HFFc6 (cell line): ENCODE data around the gene DDO. TPM values are rescaled to one million over a fixed set of nuclear protein-coding genes. Genes with fewer than 3 reads are reported as not detected.

ENCODE experiments used
- DNase-seq: peaks from one replicate; pipeline ENCODE4 v3.0.0-alpha.2; 2018
- H3K27ac Mint-ChIP-seq: 2 replicates; pipeline ENCODE4 v1.8.0; 2020; ENCODE audit warnings: mild to moderate bottlenecking, mixed read lengths
- H3K27me3 Mint-ChIP-seq: 2 replicates; pipeline ENCODE4 v1.8.0; 2021; ENCODE audit warnings: mild to moderate bottlenecking, moderate library complexity, mixed read lengths; ENCODE audit not compliant: insufficient read depth
- H3K36me3 Mint-ChIP-seq: 2 replicates; pipeline ENCODE4 v1.8.0; 2021; ENCODE audit warnings: low read depth, mixed read lengths
- H3K4me1 Mint-ChIP-seq: 2 replicates; pipeline ENCODE4 v1.8.0; 2020; ENCODE audit warnings: low read depth, mixed read lengths
- H3K4me3 Mint-ChIP-seq: 2 replicates; pipeline ENCODE4 v1.8.0; 2020; ENCODE audit warnings: mild to moderate bottlenecking, moderate library complexity, mixed read lengths
- H3K9me3 Mint-ChIP-seq: 2 replicates; pipeline ENCODE4 v1.8.0; 2020; ENCODE audit warnings: mild to moderate bottlenecking, mixed read lengths
- CTCF ChIP-seq: fragments of 200-600 bp; sonication (generic); IDR thresholded peaks from 2 replicates; pipeline ENCODE4 v1.5.0; 2021; ENCODE audit warnings: antibody characterized with exemption, mild to moderate bottlenecking
- total RNA-seq, 6 experiments: library from RNA; stranded (reverse); fragmentation: NEBNext Ultra II Directional; extraction: Animal tissue kit (Norgen Biotek cat#: 25700); gene quantifications; 2 replicates in 1 of 6; 3 replicates in 5 of 6; pipeline ENCODE4 v1.2.3, GENCODE V29; 2021

Gene DDO
- total RNA-seq, 6 experiments from 2014 or later: 0.50 to 1.2 (median 0.98) TPM

DNA sequence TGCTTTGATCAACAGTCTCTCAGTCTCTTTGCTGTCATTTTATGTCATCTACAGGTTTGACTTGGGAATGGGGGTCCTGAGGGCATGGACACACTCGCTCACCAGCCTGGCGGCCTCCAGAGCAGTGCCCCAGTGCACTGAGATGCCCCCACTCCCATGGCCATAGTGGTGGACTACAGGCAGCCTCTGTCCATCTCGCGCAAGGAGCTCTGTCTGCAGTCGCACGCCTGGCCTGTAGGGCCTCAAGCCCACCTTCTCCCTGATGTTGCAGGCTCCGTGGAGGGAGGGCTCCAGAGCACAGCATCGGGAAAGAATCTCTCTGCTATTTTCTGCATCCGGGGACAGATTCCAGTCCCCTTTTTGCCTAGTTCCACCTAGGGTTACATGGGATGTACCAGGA lies 22.6 kb downstream of the DDO start:
- Mint-ChIP-seq H3K27me3 (peaks cover 6% of the 10 kb centered on the region), H3K27ac (no peak overlapping the region), H3K4me3 (no peak overlapping the region), H3K9me3 (no peaks in the 10 kb centered on the region), H3K36me3 (no peaks in the 10 kb centered on the region), H3K4me1 (peaks cover 6% of the 10 kb centered on the region; the same call in 1 of the 2 replicates)
- TF ChIP-seq CTCF: no peak
- DNase-seq: no peak

- no peak for DNase-seq
- Mint-ChIP-seq H3K27ac (no peak overlapping the region), H3K9me3 (no peaks in the 10 kb centered on the region), H3K36me3 (no peaks in the 10 kb centered on the region), H3K4me1 (peaks cover 6% of the 10 kb centered on the region; the same call in 1 of the 2 replicates), H3K4me3 (no peak overlapping the region), H3K27me3 (peaks cover 7% of the 10 kb centered on the region)
- TF ChIP-seq CTCF: no peak
Observed at GRCh38 chr6:110390404-110390803, 25.0 kb downstream of the DDO start.

- TF ChIP-seq CTCF: no peak
- Mint-ChIP-seq H3K4me3 (no peak overlapping the region), H3K36me3 (no peaks in the 10 kb centered on the region), H3K27me3 (peaks cover 4% of the 10 kb centered on the region), H3K4me1 (peaks cover 6% of the 10 kb centered on the region; the same call in 1 of the 2 replicates), H3K27ac (no peak overlapping the region), H3K9me3 (no peaks in the 10 kb centered on the region)
- no peak for DNase-seq
Observed at GRCh38 chr6:110389689-110390382, 25.5 kb downstream of the DDO start.

DNA sequence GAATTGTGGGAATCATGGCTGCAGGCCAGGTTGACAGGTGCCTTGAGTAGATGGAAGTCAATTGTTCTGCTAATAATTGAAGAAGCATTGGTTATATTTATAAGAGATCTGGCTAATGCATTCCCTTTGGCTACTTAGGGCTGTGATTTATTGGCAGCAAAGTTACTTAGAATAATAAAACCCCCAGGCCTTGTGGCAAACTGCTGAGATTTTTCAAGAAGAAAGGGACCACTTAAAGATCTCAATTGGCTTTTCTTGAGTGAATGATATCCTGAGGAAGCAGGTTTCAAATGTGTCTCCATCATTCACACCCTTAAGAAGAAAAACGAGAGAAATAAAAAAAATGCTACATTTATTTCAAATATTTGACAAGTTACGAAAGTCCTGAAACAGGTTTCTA lies 27.4 kb downstream of the DDO start:
- H3K27ac Mint-ChIP-seq: no peak overlapping the region
- H3K9me3 Mint-ChIP-seq: no peaks in the 10 kb centered on the region
- H3K36me3 Mint-ChIP-seq: no peaks in the 10 kb centered on the region
- no peak overlapping the region for H3K4me3 Mint-ChIP-seq
- peaks cover 6% of the 10 kb centered on the region; the same call in 1 of the 2 replicates for H3K4me1 Mint-ChIP-seq
- peaks cover 4% of the 10 kb centered on the region for H3K27me3 Mint-ChIP-seq
- no peak for TF ChIP-seq CTCF
- no peak for DNase-seq

- peaks cover 6% of the 10 kb centered on the region; the same call in 1 of the 2 replicates for H3K9me3 Mint-ChIP-seq
- H3K36me3 Mint-ChIP-seq: no peaks in the 10 kb centered on the region; the same call in 1 of the 2 replicates
- no peak overlapping the region for H3K27ac Mint-ChIP-seq
- H3K4me1 Mint-ChIP-seq: peaks cover 6% of the 10 kb centered on the region; the same call in 1 of the 2 replicates
- TF ChIP-seq CTCF: no peak
- H3K27me3 Mint-ChIP-seq: peaks cover 8% of the 10 kb centered on the region
- H3K4me3 Mint-ChIP-seq: no peak overlapping the region
- no peak for DNase-seq
Observed at GRCh38 chr6:110385458-110385863, 29.9 kb downstream of the DDO start.
